GM21515 (cell line): ENCODE data around the gene MAGI2.

Experiments
- ATAC-seq: cut with Tn5 transposase; IDR thresholded peaks from one replicate; pipeline ENCODE4 v1.9.1; 2021; ENCODE audit not compliant: unreplicated experiment

Gene MAGI2

GRCh38 chr7:78080241-78080640 is 1373.2 kb downstream of the MAGI2 start:
- ATAC-seq: no peak

- no peak for ATAC-seq
Measured at GRCh38 chr7:78074713-78075112, 1378.8 kb downstream of the MAGI2 start.

- no peak for ATAC-seq
Measured at GRCh38 chr7:78073609-78074382, 1379.7 kb downstream of the MAGI2 start.

GRCh38 chr7:78072201-78072590 is 1381.3 kb downstream of the MAGI2 start:
- ATAC-seq: no peak

GRCh38 chr7:78071491-78072200 is 1381.8 kb downstream of the MAGI2 start:
- no peak for ATAC-seq

- ATAC-seq: no peak
Measured at GRCh38 chr7:78066599-78066998, 1386.9 kb downstream of the MAGI2 start.

- no peak for ATAC-seq
Measured at GRCh38 chr7:78063758-78064157, 1389.7 kb downstream of the MAGI2 start.

- no peak for ATAC-seq
Measured at GRCh38 chr7:78062214-78062613, 1391.3 kb downstream of the MAGI2 start.

GRCh38 chr7:78057571-78057970 is 1395.9 kb downstream of the MAGI2 start:
- ATAC-seq: no peak

- no peak for ATAC-seq
Measured at GRCh38 chr7:78055599-78055998, 1397.9 kb downstream of the MAGI2 start.

GRCh38 chr7:78055001-78055573 is 1398.4 kb downstream of the MAGI2 start:
- ATAC-seq: no peak

- ATAC-seq: no peak
Measured at GRCh38 chr7:78052112-78052511, 1401.4 kb downstream of the MAGI2 start.

- no peak for ATAC-seq
Measured at GRCh38 chr7:78047800-78048199, 1405.7 kb downstream of the MAGI2 start.

- no peak for ATAC-seq
Measured at GRCh38 chr7:78043159-78043558, 1410.3 kb downstream of the MAGI2 start.

GRCh38 chr7:78041423-78041822 is 1412.0 kb downstream of the MAGI2 start:
- no peak for ATAC-seq

- ATAC-seq: peak; percentile 93
Measured at GRCh38 chr7:78039790-78040776, 1413.4 kb downstream of the MAGI2 start.

- ATAC-seq: no peak
Measured at GRCh38 chr7:78038465-78039080, 1414.9 kb downstream of the MAGI2 start.

GRCh38 chr7:78037603-78038002 is 1415.9 kb downstream of the MAGI2 start:
- no peak for ATAC-seq

- no peak for ATAC-seq
Measured at GRCh38 chr7:78033410-78033809, 1420.1 kb downstream of the MAGI2 start.

GRCh38 chr7:78026492-78026891 is 1427.0 kb downstream of the MAGI2 start:
- ATAC-seq: no peak
